ENCODE measurements around the gene OLIG1. TPM values are rescaled to one million over a fixed set of nuclear protein-coding genes. Genes with fewer than 3 reads are reported as not detected.

Gene OLIG1
- total RNA-seq, 4 donors from 2014 or later, result 1.4 TPM; not detected in 2

DNA sequence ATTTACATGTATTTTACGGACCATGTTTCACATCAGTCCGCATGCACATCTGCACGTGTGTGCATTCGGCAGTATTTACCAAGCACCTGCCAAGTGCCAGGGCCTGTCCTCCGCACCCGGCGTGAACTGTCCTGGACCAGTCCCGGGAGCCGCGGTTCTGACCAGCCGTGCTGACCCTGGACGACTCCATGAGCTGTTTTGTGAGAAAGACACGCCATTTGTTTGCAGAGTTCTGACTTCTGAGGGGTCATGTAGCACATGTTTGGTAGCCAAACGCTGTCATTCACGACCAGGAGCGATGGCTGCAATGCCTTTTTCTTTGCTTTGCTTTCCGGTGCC is 47.5 kb upstream of the OLIG1 start:
- DNase-seq, result no peak
- in situ Hi-C loops (cut with MboI; ENCODE audit: low sequenced_read_pairs in 4 of 4), result no loop called here
- Histone ChIP-seq H3K4me1 (peaks cover 13 to 15% of the 10 kb centered on the region in 2 donors), H3K9me3 (no peaks in the 10 kb centered on the region), H3K4me3 (peak overlapping the region in 3 of 4 donors; percentile 15 to 49 (median 33)), H3K27me3 (peaks cover 82 to 93% (median 84%) of the 10 kb centered on the region in 3 donors), H3K36me3 (no peaks in the 10 kb centered on the region), H3K27ac (no peak overlapping the region)
- intact Hi-C loops (cut with DNase I; ENCODE audit: low total_unique reads), result no loop called here
- no peak for TF ChIP-seq CTCF (IDR thresholded peaks at IDR 0.05 in 4 of 5, conservative IDR thresholded peaks at IDR 0.05 in 1 of 5)
- no peak for TF ChIP-seq POLR2A (IDR thresholded peaks at IDR 0.05)
- no peak for ATAC-seq

GRCh38 chr21:33022828-33023573 is 46.9 kb upstream of the OLIG1 start:
- no peak for DNase-seq
- no peak for ATAC-seq
- Histone ChIP-seq H3K4me1 (peaks cover 15% of the 10 kb centered on the region in 2 donors), H3K27ac (no peak overlapping the region), H3K9me3 (no peaks in the 10 kb centered on the region), H3K27me3 (peaks cover 87 to 96% (median 90%) of the 10 kb centered on the region in 3 donors), H3K4me3 (peak overlapping the region; percentile 15 to 49 (median 30)), H3K36me3 (no peaks in the 10 kb centered on the region)
- in situ Hi-C loops (cut with MboI; ENCODE audit: low sequenced_read_pairs in 4 of 4) (no loop called here), intact Hi-C loops (cut with DNase I; ENCODE audit: low total_unique reads) (no loop called here)
- TF ChIP-seq POLR2A (IDR thresholded peaks at IDR 0.05) (no peak), CTCF (IDR thresholded peaks at IDR 0.05 in 4 of 5, conservative IDR thresholded peaks at IDR 0.05 in 1 of 5) (no peak)

DNA sequence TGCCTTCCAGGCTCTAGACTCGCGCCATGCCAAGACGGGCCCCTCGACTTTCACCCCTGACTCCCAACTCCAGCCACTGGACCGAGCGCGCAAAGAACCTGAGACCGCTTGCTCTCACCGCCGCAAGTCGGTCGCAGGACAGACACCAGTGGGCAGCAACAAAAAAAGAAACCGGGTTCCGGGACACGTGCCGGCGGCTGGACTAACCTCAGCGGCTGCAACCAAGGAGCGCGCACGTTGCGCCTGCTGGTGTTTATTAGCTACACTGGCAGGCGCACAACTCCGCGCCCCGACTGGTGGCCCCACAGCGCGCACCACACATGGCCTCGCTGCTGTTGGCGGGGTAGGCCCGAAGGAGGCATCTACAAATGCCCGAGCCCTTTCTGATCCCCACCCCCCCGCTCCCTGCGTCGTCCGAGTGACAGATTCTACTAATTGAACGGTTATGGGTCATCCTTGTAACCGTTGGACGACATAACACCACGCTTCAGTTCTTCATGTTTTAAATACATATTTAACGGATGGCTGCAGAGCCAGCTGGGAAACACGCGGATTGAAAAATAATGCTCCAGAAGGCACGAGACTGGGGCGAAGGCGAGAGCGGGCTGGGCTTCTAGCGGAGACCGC is 46.3 kb upstream of the OLIG1 start:
- DNase-seq (no peak), ATAC-seq (no peak)
- Histone ChIP-seq H3K36me3 (no peaks in the 10 kb centered on the region), H3K9me3 (no peaks in the 10 kb centered on the region), H3K4me1 (peaks cover 15 to 20% of the 10 kb centered on the region in 2 donors), H3K4me3 (peak overlapping the region in 3 of 4 donors; percentile 27 to 49 (median 33)), H3K27ac (no peak overlapping the region), H3K27me3 (peaks cover 94 to 96% (median 94%) of the 10 kb centered on the region in 3 donors)
- no peak for TF ChIP-seq POLR2A (IDR thresholded peaks at IDR 0.05)
- TF ChIP-seq CTCF (IDR thresholded peaks at IDR 0.05 in 4 of 5, conservative IDR thresholded peaks at IDR 0.05 in 1 of 5), result no peak
- intact Hi-C loops (cut with DNase I; ENCODE audit: low total_unique reads) (no loop called here), in situ Hi-C loops (cut with MboI; ENCODE audit: low sequenced_read_pairs in 4 of 4) (no loop called here)

GRCh38 chr21:33024201-33025103 is 45.5 kb upstream of the OLIG1 start:
- no peak for ATAC-seq
- Histone ChIP-seq H3K9me3 (no peaks in the 10 kb centered on the region), H3K4me1 (peaks cover 15 to 20% of the 10 kb centered on the region in 2 donors), H3K36me3 (no peaks in the 10 kb centered on the region), H3K4me3 (peak overlapping the region in 2 of 4 donors; percentile 33 to 49), H3K27me3 (peaks cover 94 to 98% (median 96%) of the 10 kb centered on the region in 3 donors), H3K27ac (no peak overlapping the region)
- TF ChIP-seq POLR2A (IDR thresholded peaks at IDR 0.05), result no peak
- TF ChIP-seq CTCF (IDR thresholded peaks at IDR 0.05 in 4 of 5, conservative IDR thresholded peaks at IDR 0.05 in 1 of 5), result no peak
- in situ Hi-C loops (cut with MboI; ENCODE audit: low sequenced_read_pairs in 4 of 4), result no loop called here
- DNase-seq, result no peak
- intact Hi-C loops (cut with DNase I; ENCODE audit: low total_unique reads), result no loop called here

Data from gastrocnemius medialis (tissue), 4 donors.